Amniotic stem cell (primary cell): ENCODE results near the gene ALDOB.
A peak's percentile ranks its signal among the peaks of the same experiment; 100 is the strongest.

ENCODE experiments used
- DNase-seq: peaks from one replicate; lab custom pipeline; 2025; lab: John Stamatoyannopoulos, UW

ALDOB gene

DNA sequence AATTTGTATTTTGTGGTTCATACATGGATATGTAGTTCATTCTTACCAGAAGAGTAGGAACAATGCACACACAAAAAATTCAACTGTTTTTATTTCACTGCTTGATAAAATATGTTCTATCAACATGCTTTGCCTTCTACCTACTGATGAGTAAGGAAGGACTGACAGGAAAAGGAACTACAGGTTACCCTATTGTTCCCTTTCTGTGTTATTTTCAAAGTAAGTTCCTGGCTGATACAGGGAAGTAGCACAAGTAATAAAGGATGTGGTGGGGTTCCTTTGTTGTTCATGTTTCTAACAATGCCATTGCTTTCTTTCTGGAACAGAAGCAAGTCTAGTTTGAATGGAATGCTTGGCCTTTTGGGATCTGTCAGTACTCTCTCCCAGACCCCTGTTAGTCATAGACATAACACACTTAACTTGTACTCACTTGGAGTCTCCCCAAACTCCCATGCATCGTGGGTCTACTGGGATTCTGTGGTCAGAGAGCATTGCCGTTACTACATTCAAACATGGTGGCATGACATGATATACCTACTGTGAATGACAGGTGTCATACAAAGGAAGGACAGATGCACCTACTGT lies 20.2 kb upstream of the ALDOB start:
- DNase-seq, result no peak

DNA sequence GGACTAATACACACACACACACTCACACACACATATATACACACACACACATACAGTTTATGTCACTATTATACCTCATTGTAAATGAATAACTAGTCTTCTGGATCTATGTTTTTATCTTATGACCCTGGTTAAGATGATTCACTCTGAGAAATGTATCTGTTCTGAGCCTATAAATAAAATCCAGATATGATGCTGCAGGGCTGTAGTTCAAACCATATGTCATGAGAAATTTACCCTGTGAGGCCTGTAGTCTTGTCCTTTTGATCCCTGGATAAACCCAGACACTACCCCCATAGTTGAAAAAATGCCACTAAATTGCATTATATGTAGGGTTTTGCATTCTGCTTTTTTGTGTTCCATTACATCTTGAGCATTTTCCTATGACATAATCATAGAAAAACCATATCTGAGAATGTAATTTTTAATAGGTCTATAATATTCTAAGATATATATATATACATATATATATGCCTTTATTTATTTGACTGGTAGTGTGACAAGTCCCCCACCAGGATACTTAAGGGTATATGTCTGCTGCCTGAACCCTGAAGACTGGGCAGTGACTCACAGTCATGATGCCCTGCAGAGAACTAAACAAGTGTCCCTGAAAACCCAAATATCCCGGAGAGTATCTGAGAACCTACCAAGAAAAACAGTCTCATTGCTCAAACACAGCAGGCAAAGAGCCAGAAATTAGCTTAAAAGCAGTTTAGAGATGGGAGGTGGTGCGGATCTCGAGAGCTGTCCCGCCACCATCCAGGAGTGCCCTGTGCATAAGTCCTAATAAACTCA lies 18.4 kb upstream of the ALDOB start:
- DNase-seq, result no peak

DNA sequence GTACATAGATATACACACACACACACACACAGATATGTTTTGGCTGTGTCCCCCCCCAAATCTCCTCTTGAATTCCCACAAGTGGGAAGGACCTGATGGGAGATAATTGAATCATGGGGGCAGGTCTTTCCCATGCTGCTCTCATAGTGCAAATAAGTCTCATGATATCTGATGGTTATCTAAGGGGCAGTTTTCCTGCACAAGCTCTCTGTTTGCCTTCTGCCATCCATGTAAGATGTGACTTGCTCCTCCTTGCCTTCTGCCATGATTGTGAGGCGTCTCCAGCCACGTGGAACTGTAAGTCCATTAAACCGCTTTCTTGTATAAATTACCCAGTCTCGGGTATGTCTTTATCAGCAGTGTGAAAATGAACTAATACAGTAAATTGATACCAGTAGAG lies 15.9 kb upstream of the ALDOB start:
- no peak for DNase-seq

GRCh38 chr9:101450931-101451330 lies 15.4 kb upstream of the ALDOB start:
- no peak for DNase-seq

DNA sequence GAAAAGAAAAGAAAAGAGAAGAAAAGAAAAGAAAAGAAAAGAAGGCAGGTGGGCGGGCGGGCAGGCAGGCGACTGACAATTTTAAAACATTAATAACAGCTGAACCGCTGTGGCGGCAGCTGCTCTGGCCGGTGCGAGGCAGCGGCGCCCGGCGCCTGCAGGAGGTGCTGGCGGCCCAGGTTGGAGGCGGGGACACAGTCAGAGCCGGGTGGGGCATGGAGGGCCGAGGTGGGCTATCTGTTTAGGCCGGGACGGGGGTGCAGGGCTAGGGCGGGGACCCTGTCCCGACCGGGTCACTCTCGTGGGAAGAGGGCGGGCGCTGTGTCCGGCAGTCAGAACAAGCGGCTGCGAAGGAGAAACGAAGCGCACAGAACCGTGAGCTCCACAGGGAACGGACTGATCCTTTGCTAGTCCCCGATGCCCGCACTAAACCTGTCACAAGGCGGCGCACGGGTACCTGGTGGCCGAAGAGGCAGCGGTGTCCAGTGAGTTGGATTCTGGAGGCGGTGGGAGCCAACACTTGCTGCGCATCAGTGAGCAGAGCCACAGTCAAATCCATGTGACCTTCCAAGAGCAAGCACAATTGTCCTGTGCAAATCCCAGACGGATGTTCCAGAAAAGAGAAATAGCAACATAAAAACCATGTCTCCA lies 13.6 kb upstream of the ALDOB start:
- peak; percentile 30 for DNase-seq

DNA sequence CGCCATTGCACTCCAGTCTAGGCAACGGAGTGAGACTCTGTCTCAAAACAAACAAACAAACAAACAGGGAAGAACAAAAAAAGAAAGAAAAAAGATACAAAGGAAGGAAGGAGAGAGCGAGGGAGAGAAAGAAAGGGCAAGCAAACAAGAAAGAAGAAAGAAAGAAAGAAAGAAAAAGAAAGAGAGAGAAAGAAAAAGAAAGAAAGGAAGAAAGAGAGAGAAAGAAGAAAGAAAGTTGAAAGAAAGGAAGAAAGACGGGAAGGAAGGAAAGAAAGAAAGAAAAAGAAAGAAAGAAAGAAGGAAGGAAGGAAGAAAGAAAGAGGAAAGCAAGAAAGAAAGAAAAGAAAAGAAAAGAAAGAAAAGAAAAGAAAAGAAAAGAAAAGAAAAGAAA lies 13.1 kb upstream of the ALDOB start:
- no peak for DNase-seq

GRCh38 chr9:101446732-101447131 lies 11.2 kb upstream of the ALDOB start:
- DNase-seq, result no peak

DNA sequence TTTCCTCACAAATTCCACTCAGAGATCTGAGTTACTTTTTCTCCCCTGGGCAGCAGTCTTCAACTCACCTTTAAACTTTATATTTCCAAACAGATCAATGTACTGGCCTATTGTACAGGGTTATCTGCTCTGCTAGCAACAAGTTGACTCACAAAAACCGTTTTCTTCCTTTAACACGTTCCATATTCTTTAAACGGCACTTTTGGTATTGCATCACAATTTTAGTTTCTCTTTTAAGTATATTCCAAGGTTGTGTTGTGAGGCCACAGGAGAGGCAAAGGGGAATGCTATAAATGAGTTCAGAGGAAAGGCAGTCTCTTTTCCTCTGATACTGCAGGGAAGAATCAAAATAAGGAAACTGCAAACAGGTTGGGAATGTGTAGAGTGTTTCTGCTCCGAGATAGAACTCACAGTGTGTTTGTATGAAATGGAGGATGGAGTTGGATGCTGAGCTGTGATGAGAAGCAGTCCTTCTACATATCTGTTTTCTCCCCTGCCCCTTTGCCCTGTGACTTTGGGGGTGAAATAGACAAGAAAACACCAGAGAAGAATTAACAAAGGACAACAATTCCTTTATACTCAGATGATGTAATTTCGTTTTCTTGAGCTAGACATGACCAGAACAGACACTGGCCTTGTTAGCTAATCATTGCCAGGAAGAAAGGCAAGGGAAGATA lies 9.9 kb upstream of the ALDOB start:
- no peak for DNase-seq

DNA sequence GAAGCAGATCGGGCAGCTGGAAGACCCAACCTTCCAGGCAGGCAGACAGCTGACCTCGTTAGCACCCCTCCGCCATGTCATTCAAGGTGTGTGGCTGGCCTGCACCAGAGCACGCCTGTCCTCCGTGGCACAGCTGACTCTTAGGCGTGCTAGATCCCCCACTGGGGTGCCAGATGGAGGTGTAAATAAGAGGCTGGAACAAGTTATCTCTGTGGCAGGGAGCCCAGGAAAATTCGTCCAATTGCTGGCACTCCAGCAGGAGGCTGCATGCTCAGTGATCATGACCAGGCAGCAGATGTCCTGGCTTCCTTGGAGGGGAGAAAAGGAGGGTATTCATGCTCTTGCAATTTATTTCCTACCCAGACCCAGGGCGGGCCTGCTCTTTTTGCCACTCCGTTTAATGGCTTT lies 7.8 kb upstream of the ALDOB start:
- DNase-seq, result no peak

GRCh38 chr9:101442736-101443135 lies 7.2 kb upstream of the ALDOB start:
- DNase-seq, result no peak

- no peak for DNase-seq
Measured at GRCh38 chr9:101442318-101442717, 6.7 kb upstream of the ALDOB start.

GRCh38 chr9:101440714-101441230 lies 5.2 kb upstream of the ALDOB start:
- no peak for DNase-seq

GRCh38 chr9:101438523-101438922 lies 2.9 kb upstream of the ALDOB start:
- DNase-seq, result no peak

GRCh38 chr9:101437806-101438232 lies 2.2 kb upstream of the ALDOB start:
- DNase-seq, result no peak

GRCh38 chr9:101434998-101435397 lies 576 bp downstream of the ALDOB start:
- DNase-seq, result no peak

DNA sequence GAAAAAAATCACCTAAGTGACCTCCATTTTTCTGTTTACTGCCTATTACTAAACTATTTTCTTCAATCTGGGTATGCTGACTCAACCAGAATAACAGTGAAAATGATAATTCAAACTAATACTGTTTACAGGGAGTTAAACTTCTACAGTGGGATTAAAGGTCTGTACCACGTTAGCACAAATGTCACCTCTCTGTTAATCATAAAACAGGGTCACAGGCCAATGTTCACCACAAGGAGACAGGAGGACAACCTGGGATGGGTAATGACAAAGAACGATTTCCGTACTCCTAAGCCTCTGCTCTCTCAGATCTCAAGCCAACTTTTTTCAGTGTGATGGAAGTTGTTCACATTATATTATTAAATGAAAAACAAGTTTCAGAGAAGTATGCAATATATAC lies 2.3 kb downstream of the ALDOB start:
- DNase-seq, result no peak

DNA sequence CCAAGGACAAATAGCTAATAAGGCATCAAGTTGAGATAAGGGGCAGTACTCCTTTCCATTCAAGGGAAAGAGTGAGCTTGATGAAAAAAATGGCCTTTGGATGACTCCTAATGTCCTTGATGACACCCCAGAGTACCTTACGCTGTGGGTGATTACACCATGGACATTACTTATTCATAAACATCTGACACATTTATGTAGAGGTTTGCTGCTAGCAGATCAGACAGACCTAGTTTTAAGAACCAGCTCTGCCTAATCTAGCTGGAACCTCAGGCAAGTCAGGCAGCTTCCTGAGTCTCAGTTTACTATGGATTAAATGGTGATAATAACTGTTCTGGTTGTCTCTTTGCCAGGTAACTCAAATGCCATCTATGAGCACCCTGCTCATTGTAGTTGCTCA lies 2.8 kb downstream of the ALDOB start:
- DNase-seq, result no peak

DNA sequence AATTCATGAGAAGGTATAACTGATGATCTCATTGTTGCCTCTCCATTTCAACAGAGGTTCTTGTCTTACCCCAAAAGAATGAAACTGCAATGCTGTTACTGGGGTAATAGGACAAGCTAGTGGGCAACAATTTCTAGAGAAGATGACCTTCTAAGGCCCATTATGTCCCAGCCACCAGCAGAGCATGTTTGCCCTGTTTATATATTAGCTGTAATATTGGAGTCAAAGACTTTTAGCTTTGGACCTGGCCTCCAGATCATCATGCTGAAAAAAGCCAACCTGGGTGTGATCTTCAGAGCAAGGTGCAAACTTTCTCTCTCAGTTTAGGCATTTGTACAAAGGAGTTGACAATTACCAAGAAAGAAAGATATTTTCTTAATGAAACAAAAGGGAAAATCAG lies 3.4 kb downstream of the ALDOB start:
- no peak for DNase-seq

DNA sequence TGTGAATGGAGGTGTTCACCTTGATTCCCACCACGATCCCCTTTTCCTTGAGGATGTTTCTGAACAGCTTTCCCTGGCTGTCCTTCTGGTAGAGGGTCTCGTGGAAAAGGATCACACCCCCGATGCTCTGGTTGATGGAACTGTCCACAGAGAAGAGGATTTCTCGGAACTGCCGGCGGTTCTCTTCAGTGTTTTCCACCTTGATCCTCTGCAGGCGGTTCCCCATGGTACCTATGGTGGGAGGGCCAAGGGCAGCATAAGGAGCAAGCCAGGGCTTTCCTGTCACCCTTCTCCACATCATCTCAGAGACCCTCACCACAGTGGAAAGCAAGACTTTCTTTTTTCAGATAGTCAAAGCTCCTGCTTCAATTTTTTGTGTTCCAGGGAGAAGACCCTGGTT lies 5.8 kb downstream of the ALDOB start:
- DNase-seq, result no peak

DNA sequence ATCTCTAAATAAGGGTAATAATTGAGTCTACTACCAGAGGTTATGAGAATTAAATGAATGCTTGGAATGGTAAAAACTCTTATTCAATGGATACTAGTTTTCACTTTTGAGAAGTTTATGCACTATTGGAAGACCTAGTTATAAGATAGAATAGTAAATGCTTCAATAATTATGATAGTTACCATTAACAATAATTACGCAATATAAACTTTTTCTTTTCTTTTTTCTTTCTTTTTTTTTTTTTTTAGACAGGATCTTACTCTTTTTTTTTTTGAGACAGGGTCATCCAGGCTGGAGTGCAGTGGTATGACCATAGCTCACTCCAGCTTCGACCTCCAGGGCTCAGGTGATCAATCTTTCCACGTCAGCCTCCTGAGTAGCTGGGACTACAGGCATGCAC lies 6.7 kb downstream of the ALDOB start:
- no peak for DNase-seq

- DNase-seq, result no peak
Measured at GRCh38 chr9:101427957-101428655, 7.5 kb downstream of the ALDOB start.

GRCh38 chr9:101427358-101427757 lies 8.2 kb downstream of the ALDOB start:
- DNase-seq, result no peak
